Aorta (tissue), 5 donors: ENCODE measurements around the gene FGF21. TPM values are rescaled to one million over a fixed set of nuclear protein-coding genes. Genes with fewer than 3 reads are reported as not detected.

Source experiments
- ATAC-seq: fragments of 200-7000 bp; cut with Tn5 transposase; one replicate; pipeline ENCODE4 v1.9.1; 2022; ENCODE audit warnings: moderate library complexity; ENCODE audit not compliant: low FRiP score
- DNase-seq, 2 donors: peaks; one replicate each; pipeline ENCODE4 v3.0.0-alpha.2; 2020
- H3K27ac ChIP-seq, 2 donors: one replicate each; pipeline ENCODE4 v1.5.1; 2013; ENCODE audit warnings: low read length in 2 of 2, mild to moderate bottlenecking in 2 of 2, moderate library complexity in 2 of 2, control low read depth in 1 of 2, inconsistent platforms in 1 of 2, low read depth in 1 of 2
- H3K27me3 ChIP-seq, 2 donors: one replicate each; pipeline ENCODE4 v1.6.1; 2013; ENCODE audit warnings: control low read depth in 1 of 2, low read length in 1 of 2, mild to moderate bottlenecking in 1 of 2, moderate library complexity in 1 of 2; ENCODE audit not compliant: insufficient read depth in 2 of 2, control insufficient read depth in 1 of 2
- H3K36me3 ChIP-seq, 2 donors: one replicate each; pipeline ENCODE4 v1.6.1; 2013; ENCODE audit warnings: control low read depth in 1 of 2, low read length in 1 of 2, mild to moderate bottlenecking in 1 of 2; ENCODE audit not compliant: insufficient read depth in 2 of 2, control insufficient read depth in 1 of 2
- H3K4me1 ChIP-seq, 2 donors: one replicate each; pipeline ENCODE4 v1.6.1; 2013; ENCODE audit warnings: low read length in 2 of 2, control low read depth in 1 of 2, mild to moderate bottlenecking in 1 of 2, moderate library complexity in 1 of 2; ENCODE audit not compliant: insufficient read depth in 2 of 2, control insufficient read depth in 1 of 2
- H3K4me3 ChIP-seq, 2 donors: one replicate each; pipeline ENCODE4 v1.5.1; 2013; ENCODE audit warnings: low read length in 2 of 2, control low read depth in 1 of 2, mild to moderate bottlenecking in 1 of 2
- H3K9me3 ChIP-seq: one replicate; pipeline ENCODE4 v1.6.1; 2013; ENCODE audit warnings: mild to moderate bottlenecking, low read length; ENCODE audit not compliant: control insufficient read depth
- WGBS, 2 donors: extraction: QIAGEN DNeasy Blood & Tissue Kit; methylation state at CpG; one replicate each; pipeline ENCODE4 v1.1.7; 2013; 5-methylcytosine and 5-hydroxymethylcytosine counted together
- intact Hi-C, 2 donors: fragments of 100-400 bp; cut with DNase I; formaldehyde crosslinking; loops; one replicate each; pipeline versions ENCODE4 v1.14.2 to v1.15.0; 2022
- polyA plus RNA-seq, 2 donors: library from polyadenylated mRNA; stranded (reverse); fragments of 200-250 nt; gene quantifications; one replicate each; pipeline ENCODE4 v1.2.3, GENCODE V29; 2013
- total RNA-seq, 2 donors: library from RNA; stranded (reverse); fragmentation: NEBNext Ultra II Directional; extraction: Animal tissue kit (Norgen Biotek cat#: 25700); gene quantifications; one replicate each; pipeline ENCODE4 v1.2.1, GENCODE V29; 2021
- donor health status: healthy with polysubstance abuse.
- donor health status: Bipolar disorder and iron deficiency.
- donor health status: DM: no; HTN: no; CAD: no.
- donor health status: DM: no; HTN: no; CAD: no.
- donor health status: DM: yes; HTN: yes; CAD: no.

Gene FGF21
- total and polyA plus RNA-seq, 4 donors = not detected

DNA sequence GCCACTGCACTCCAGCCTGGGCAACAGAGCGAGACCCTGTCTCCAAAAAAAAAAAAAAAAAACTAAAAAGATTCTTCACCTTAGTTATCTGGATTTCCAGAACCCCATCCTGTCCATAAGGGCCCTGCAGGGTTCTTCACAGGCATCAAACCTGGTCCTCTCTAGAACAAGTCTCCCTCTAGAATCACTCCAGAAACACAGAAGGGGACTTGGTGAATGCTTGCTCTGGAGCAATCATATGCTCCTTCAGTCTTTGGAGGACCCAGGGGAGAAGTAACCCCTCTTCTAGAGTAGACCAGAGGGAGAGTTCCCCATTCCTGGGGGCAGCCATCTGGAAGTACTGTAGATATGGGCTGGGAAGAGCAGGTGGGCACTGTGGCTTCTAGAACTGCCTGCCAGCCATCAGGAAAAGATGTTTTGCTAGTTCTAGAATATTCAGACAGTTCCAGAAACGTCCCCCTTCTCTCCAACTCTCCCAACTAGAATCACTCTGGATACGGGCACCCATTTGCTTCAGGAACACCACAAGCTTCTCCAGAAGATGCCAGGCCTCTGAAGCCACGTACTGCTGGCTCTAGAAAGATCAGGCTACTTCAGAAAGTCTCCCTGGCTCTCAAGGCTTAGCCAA, 5.6 kb upstream of the FGF21 start:
- Histone ChIP-seq H3K9me3 (no peaks in the 10 kb centered on the region), H3K36me3 (no peaks in the 10 kb centered on the region), H3K4me1 (no peaks in the 10 kb centered on the region), H3K4me3 (no peak overlapping the region), H3K27ac (no peak overlapping the region), H3K27me3 (no peaks in the 10 kb centered on the region)
- WGBS, 2 donors = 74 to 85% methylated on average over 4 of the region's 4 CpGs
- intact Hi-C loops = no loop called here
- ATAC-seq (no peak), DNase-seq (no peak)

- no peak for DNase-seq
- intact Hi-C loops = no loop called here
- H3K4me1 ChIP-seq = no peaks in the 10 kb centered on the region
- no peak for ATAC-seq
- H3K9me3 ChIP-seq = no peaks in the 10 kb centered on the region
- no peak overlapping the region for H3K4me3 ChIP-seq
- WGBS, 2 donors = 96 to 98% methylated on average over 31 of the region's 31 CpGs
- no peaks in the 10 kb centered on the region for H3K36me3 ChIP-seq
- no peak overlapping the region for H3K27ac ChIP-seq
- H3K27me3 ChIP-seq = no peaks in the 10 kb centered on the region
Observed at GRCh38 chr19:48750351-48750750, 5.0 kb upstream of the FGF21 start.

GRCh38 chr19:48750771-48751504, 4.4 kb upstream of the FGF21 start:
- no peaks in the 10 kb centered on the region for H3K9me3 ChIP-seq
- H3K27me3 ChIP-seq = no peaks in the 10 kb centered on the region
- 93 to 95% methylated on average over 29 of the region's 29 CpGs for WGBS, 2 donors
- DNase-seq (no peak), ATAC-seq (no peak)
- no peak overlapping the region for H3K27ac ChIP-seq
- no peaks in the 10 kb centered on the region for H3K36me3 ChIP-seq
- no peaks in the 10 kb centered on the region for H3K4me1 ChIP-seq
- H3K4me3 ChIP-seq = no peak overlapping the region
- intact Hi-C loops = no loop called here

- Histone ChIP-seq H3K27me3 (no peaks in the 10 kb centered on the region), H3K4me1 (no peaks in the 10 kb centered on the region), H3K27ac (no peak overlapping the region), H3K36me3 (no peaks in the 10 kb centered on the region), H3K4me3 (no peak overlapping the region), H3K9me3 (no peaks in the 10 kb centered on the region)
- 21 to 25% methylated on average over 20 of the region's 20 CpGs for WGBS, 2 donors
- intact Hi-C loops = no loop called here
- ATAC-seq = no peak
- no peak for DNase-seq
Observed at GRCh38 chr19:48751845-48752495, 3.4 kb upstream of the FGF21 start.

GRCh38 chr19:48752496-48753365, 2.6 kb upstream of the FGF21 start, which contains the start of gene FUT1:
Gene FUT1 (minus strand): TSS chr19:48752641. CDS start chr19:48751281, 1,360 bp downstream.
- peak; percentile 59 for ATAC-seq
- DNase-seq = peak; percentile 69 to 82
- Histone ChIP-seq H3K27ac (no peak within 1 kb of the TSS), H3K9me3 (no peaks in the 10 kb centered on the region), H3K4me1 (no peaks in the 10 kb centered on the region), H3K27me3 (no peaks in the 10 kb centered on the region), H3K4me3 (no peak within 1 kb of the TSS), H3K36me3 (no peaks in the 10 kb centered on the region)
- intact Hi-C loops = no loop called here
- WGBS, 2 donors = 3 to 5% methylated on average over 63 to 73 of the region's 73 CpGs

GRCh38 chr19:48755787-48756186, 463 bp downstream of the FGF21 start:
- intact Hi-C loops = no loop called here
- WGBS, 2 donors = 69 to 71% methylated on average over 5 of the region's 5 CpGs
- H3K9me3 ChIP-seq = no peaks in the 10 kb centered on the region

DNA sequence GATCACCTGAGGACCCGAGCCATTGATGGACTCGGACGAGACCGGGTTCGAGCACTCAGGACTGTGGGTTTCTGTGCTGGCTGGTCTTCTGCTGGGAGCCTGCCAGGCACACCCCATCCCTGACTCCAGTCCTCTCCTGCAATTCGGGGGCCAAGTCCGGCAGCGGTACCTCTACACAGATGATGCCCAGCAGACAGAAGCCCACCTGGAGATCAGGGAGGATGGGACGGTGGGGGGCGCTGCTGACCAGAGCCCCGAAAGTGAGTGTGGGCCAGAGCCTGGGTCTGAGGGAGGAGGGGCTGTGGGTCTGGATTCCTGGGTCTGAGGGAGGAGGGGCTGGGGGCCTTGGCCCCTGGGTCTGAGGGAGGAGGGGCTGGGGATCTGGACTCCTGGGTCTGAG, 888 bp downstream of the FGF21 start:
- Histone ChIP-seq H3K36me3 (no peaks in the 10 kb centered on the region), H3K9me3 (no peaks in the 10 kb centered on the region), H3K4me1 (no peaks in the 10 kb centered on the region), H3K27me3 (no peaks in the 10 kb centered on the region), H3K27ac (no peak overlapping the region), H3K4me3 (no peak overlapping the region)
- ATAC-seq (no peak), DNase-seq (no peak)
- 88 to 90% methylated on average over 11 of the region's 11 CpGs for WGBS, 2 donors
- intact Hi-C loops = no loop called here

More at GRCh38 chr19:48755787-48756186, 463 bp downstream of the FGF21 start:
- H3K4me1 ChIP-seq = no peaks in the 10 kb centered on the region
- ATAC-seq (no peak), DNase-seq (no peak)
- no peaks in the 10 kb centered on the region for H3K27me3 ChIP-seq
- H3K4me3 ChIP-seq = no peak overlapping the region
- H3K27ac ChIP-seq = no peak overlapping the region
- no peaks in the 10 kb centered on the region for H3K36me3 ChIP-seq

DNA sequence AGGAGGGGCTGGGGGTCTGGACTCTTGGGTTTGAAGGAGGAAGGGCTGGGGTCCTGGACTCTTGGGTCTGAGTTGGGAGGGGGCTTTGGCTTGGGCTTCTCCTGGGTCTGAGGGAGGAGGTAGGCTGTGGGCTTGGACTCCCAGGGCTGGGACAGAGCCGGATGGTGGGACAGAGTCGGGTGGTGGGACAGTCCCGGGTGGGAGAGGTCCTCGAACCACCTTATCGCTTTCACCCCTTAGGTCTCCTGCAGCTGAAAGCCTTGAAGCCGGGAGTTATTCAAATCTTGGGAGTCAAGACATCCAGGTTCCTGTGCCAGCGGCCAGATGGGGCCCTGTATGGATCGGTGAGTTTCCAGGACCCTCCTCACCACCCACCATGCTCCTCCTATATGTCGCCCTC, 1.4 kb downstream of the FGF21 start:
- no peak for ATAC-seq
- intact Hi-C loops = no loop called here
- H3K27me3 ChIP-seq = no peaks in the 10 kb centered on the region
- H3K36me3 ChIP-seq = no peaks in the 10 kb centered on the region
- 83 to 86% methylated on average over 8 to 9 of the region's 9 CpGs for WGBS, 2 donors
- no peaks in the 10 kb centered on the region for H3K4me1 ChIP-seq
- H3K27ac ChIP-seq = no peak overlapping the region
- DNase-seq = no peak
- H3K9me3 ChIP-seq = no peaks in the 10 kb centered on the region
- H3K4me3 ChIP-seq = no peak overlapping the region
